Breast epithelium (tissue), 4 donors: Measurements from ENCODE around the gene C11orf97. TPM values are rescaled to one million over a fixed set of nuclear protein-coding genes. Genes with fewer than 3 reads are reported as not detected.

Experiments
- DNase-seq, 2 donors: peaks; one replicate each; pipeline ENCODE4 v3.0.0-alpha.2; 2019; ENCODE audit warnings: low spot score in 2 of 2
- H3K27ac ChIP-seq, 2 donors: fragments of 200-600 bp; sonication (generic) in 1 of 2; one replicate each; pipeline ENCODE4 v1.5.1; 2016 to 2019; ENCODE audit warnings: mild to moderate bottlenecking in 1 of 2
- H3K27me3 ChIP-seq, 2 donors: fragments of 200-600 bp; sonication (generic) in 1 of 2; one replicate each; pipeline versions ENCODE4 v1.5.1 to v1.6.0; 2017 to 2019; ENCODE audit warnings: control low read depth in 1 of 2, mild to moderate bottlenecking in 1 of 2
- H3K36me3 ChIP-seq: fragments of 200-600 bp; one replicate; pipeline ENCODE4 v1.5.1; 2019
- H3K4me1 ChIP-seq, 2 donors: fragments of 200-600 bp; sonication (generic); one replicate each; pipeline ENCODE4 v1.5.1; 2016 to 2019; ENCODE audit warnings: control low read depth in 1 of 2
- H3K4me3 ChIP-seq, 3 donors: fragments of 200-600 bp; sonication (generic); 1 replicate in 2 of 3; 2 replicates in 1 of 3; pipeline ENCODE4 v1.5.1; 2016 to 2019; ENCODE audit warnings: mild to moderate bottlenecking in 3 of 3, moderate library complexity in 2 of 3
- H3K9me3 ChIP-seq, 2 donors: fragments of 200-600 bp; sonication (generic) in 1 of 2; one replicate each; pipeline ENCODE4 v1.5.1; 2016 to 2019; ENCODE audit warnings: control low read depth in 1 of 2
- CTCF ChIP-seq, 3 donors: fragments of 450-650 bp; IDR thresholded peaks; one replicate each; pipeline ENCODE4 v1.5.1; 2016 to 2017; ENCODE audit warnings: antibody characterized with exemption in 3 of 3, mild to moderate bottlenecking in 3 of 3, moderate library complexity in 3 of 3
- POLR2A ChIP-seq: fragments of 450-650 bp; IDR thresholded peaks from one replicate; pipeline ENCODE4 v1.6.1; 2016; ENCODE audit warnings: antibody characterized with exemption, mild to moderate bottlenecking, moderate library complexity
- POLR2AphosphoS5 ChIP-seq, 3 donors: sonication (generic); formaldehyde crosslinking; IDR thresholded peaks; one replicate each; pipeline ENCODE4 v1.6.1; 2017; ENCODE audit warnings: antibody characterized with exemption in 3 of 3
- intact Hi-C: fragments of 100-400 bp; cut with DNase I; formaldehyde crosslinking; loops from one replicate; pipeline ENCODE4 v1.15.1; 2023; ENCODE audit warnings: low total_unique reads
- total RNA-seq, 3 donors: library from RNA; depleted of rRNA; stranded (reverse); fragments of >200 nt; gene quantifications; one replicate each; pipeline ENCODE4 v1.1.0, GENCODE V29; 2016

The C11orf97 gene
- total RNA-seq, 3 donors from 2014 or later = not detected

- intact Hi-C loops = no loop called here
- H3K36me3 ChIP-seq = no peaks in the 10 kb centered on the region
- no peaks in the 10 kb centered on the region for H3K4me1 ChIP-seq
Measured at GRCh38 chr11:94486068-94486467, 26.2 kb upstream of the C11orf97 start.

GRCh38 chr11:94493281-94494125 is 18.8 kb upstream of the C11orf97 start, which contains the start of the genes ANKRD49 and MRE11:
Gene ANKRD49, plus strand, starts transcription at chr11:94493984. Its CDS starts 2,710 bp downstream, at chr11:94496694.
Gene MRE11, minus strand, starts transcription at chr11:94493844. Its CDS starts 1,043 bp downstream, at chr11:94492801.
- peak within 1 kb of the TSS; percentile 90 to 96 (median 91) for H3K4me3 ChIP-seq
- peak within 1 kb of the TSS; percentile 85 to 87 for H3K27ac ChIP-seq
- H3K4me1 ChIP-seq = peaks cover 0 to 7% of the 10 kb centered on the region in 2 donors
- DNase-seq = peak; percentile 96 to 99
- no peaks in the 10 kb centered on the region for H3K36me3 ChIP-seq
- H3K27me3 ChIP-seq = no peaks in the 10 kb centered on the region
- peak in 1 of 3 donors; percentile 1 for TF ChIP-seq CTCF (IDR thresholded peaks at IDR 0.05)
- peak; percentile 67 to 85 (median 76) for TF ChIP-seq POLR2AphosphoS5 (IDR thresholded peaks at IDR 0.05)
- TF ChIP-seq POLR2A = peak; percentile 65
- intact Hi-C loops = no loop called here
- no peaks in the 10 kb centered on the region for H3K9me3 ChIP-seq

More at GRCh38 chr11:94486068-94486467, 26.2 kb upstream of the C11orf97 start:
- H3K9me3 ChIP-seq = no peaks in the 10 kb centered on the region
- TF ChIP-seq POLR2AphosphoS5 (IDR thresholded peaks at IDR 0.05) (no peak), POLR2A (no peak), CTCF (IDR thresholded peaks at IDR 0.05) (no peak)
- DNase-seq = no peak
- H3K4me3 ChIP-seq = no peak overlapping the region
- H3K27me3 ChIP-seq = no peaks in the 10 kb centered on the region
- no peak overlapping the region for H3K27ac ChIP-seq

GRCh38 chr11:94494126-94494680 is 18.1 kb upstream of the C11orf97 start:
- Histone ChIP-seq H3K4me1 (peaks cover 0 to 7% of the 10 kb centered on the region in 2 donors), H3K9me3 (no peaks in the 10 kb centered on the region), H3K27ac (peak overlapping the region; percentile 85 to 87), H3K36me3 (no peaks in the 10 kb centered on the region), H3K27me3 (no peaks in the 10 kb centered on the region), H3K4me3 (peak overlapping the region; percentile 90 to 96 (median 91))
- TF ChIP-seq POLR2AphosphoS5 (IDR thresholded peaks at IDR 0.05) (no peak), CTCF (IDR thresholded peaks at IDR 0.05) (no peak), POLR2A (no peak)
- intact Hi-C loops = no loop called here
- DNase-seq = no peak

GRCh38 chr11:94500181-94500580 is 12.1 kb upstream of the C11orf97 start:
- no peaks in the 10 kb centered on the region for H3K27me3 ChIP-seq
- H3K27ac ChIP-seq = no peak overlapping the region
- H3K9me3 ChIP-seq = no peaks in the 10 kb centered on the region
- TF ChIP-seq POLR2A (no peak), CTCF (IDR thresholded peaks at IDR 0.05) (no peak), POLR2AphosphoS5 (IDR thresholded peaks at IDR 0.05) (no peak)
- H3K4me1 ChIP-seq = no peaks in the 10 kb centered on the region
- H3K4me3 ChIP-seq = no peak overlapping the region
- intact Hi-C loops = no loop called here
- H3K36me3 ChIP-seq = no peaks in the 10 kb centered on the region
- no peak for DNase-seq

GRCh38 chr11:94501522-94501921 is 10.7 kb upstream of the C11orf97 start:
- Histone ChIP-seq H3K9me3 (no peaks in the 10 kb centered on the region), H3K4me3 (no peak overlapping the region), H3K4me1 (no peaks in the 10 kb centered on the region), H3K27ac (no peak overlapping the region), H3K36me3 (no peaks in the 10 kb centered on the region), H3K27me3 (no peaks in the 10 kb centered on the region)
- intact Hi-C loops = no loop called here
- no peak for DNase-seq
- TF ChIP-seq POLR2AphosphoS5 (IDR thresholded peaks at IDR 0.05) (no peak), CTCF (IDR thresholded peaks at IDR 0.05) (no peak), POLR2A (no peak)
